ENCODE results near the gene C5.

The C5 gene

DNA sequence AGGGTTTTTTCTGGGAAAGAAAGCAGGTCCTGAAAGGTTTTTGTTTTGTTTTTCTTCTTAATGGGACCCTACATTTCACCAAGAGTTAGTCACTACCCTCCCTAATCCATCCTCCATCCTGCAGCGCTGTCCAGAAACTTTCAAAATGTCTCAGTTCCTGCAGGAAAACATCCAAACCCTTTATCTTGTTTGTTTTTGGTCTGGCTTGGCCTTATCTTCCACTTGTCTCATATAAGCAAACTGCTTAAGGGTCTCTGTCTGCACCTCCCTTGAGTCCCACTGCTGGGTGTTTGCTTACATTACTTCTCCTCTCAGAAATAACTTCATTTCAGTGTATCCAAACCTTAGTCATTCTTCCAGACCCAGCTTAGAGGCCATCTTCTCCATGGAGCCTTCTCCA is 112.5 kb downstream of the C5 start:
- no peak for DNase-seq

- no peak for DNase-seq
Measured at GRCh38 chr9:120937127-120937526, 112.9 kb downstream of the C5 start.

DNA sequence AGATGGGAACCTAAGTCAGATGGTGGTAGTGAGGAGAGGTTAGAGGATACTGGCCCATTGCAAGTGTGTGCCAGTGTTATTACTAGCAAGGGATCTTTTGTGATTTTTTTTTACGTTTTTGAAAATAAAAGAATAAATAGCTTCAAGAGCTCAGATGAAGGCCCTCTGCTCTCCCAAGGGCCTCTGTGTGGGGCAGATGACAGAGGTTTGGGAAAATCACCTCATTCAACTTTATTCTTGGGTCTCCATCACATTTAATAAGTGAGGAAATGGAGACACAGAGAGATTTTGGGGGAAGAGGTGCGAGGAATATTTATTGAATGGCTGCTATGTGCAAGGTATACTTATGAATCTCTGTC is 113.3 kb downstream of the C5 start:
- DNase-seq, result no peak

DNA sequence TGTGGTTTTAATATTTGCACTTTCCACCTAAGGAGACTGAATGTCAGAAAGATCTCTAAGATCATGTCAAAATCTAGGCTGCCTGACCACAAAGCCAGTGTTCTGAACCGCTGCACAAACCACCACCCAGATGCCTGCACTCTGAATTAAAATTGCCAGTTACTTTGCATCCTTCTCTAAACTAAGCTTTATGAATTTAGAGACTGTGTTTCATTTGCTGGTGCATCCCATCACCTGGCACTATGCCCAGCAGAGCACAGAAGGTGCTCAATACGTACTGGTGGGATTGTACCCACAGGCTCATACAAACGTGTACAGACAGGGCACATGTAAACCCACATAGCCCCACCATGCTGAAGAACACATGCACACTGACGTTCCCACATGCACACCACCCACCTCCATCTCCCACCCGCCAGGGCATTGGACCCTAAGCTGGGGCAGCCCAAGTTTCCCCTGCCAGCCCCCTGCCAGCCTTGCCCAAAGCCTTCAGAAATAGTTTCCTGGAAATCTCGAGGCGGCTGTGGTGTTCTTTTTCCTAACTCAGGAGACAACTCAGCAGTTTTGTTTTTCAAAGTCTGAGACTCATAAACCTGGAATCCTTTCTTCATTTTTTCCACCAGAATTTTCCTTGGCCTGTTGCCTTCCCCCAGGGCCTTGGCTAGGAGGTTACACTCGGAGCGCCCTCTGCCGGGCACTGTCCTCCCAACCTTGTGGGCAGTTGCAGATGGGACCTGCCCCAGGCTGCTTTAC is 113.9 kb downstream of the C5 start:
- DNase-seq, result peak; percentile 95

- DNase-seq, result no peak
Measured at GRCh38 chr9:120935383-120935857, 114.7 kb downstream of the C5 start.

DNA sequence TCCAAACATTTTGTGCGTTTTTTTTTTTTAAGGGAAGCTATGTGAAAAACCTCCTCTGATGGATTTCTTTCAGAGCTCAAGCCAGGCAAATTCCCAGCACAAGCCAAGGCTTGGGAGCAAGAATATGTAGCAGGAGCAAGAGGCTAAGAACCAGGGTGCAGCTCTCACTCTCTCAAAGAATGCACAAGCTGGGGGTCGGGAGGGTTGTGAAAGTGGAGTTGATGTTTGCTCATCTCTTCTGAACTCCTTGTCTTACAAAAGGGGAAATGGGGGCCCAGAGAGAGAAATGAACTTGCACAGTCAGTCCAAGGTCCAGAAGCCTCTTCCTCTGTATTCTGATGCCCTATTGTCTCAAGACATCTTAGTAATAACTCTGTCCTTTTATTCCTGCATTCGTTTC is 115.8 kb downstream of the C5 start:
- DNase-seq, result no peak

GRCh38 chr9:120933310-120934055 is 116.6 kb downstream of the C5 start:
- DNase-seq, result no peak

GRCh38 chr9:120932086-120932823 is 117.8 kb downstream of the C5 start:
- DNase-seq, result no peak

- DNase-seq, result peak; percentile 67
Measured at GRCh38 chr9:120931231-120932085, 118.6 kb downstream of the C5 start.

- DNase-seq, result no peak
Measured at GRCh38 chr9:120929229-120929791, 120.8 kb downstream of the C5 start.

GRCh38 chr9:120928483-120929228 is 121.4 kb downstream of the C5 start:
- peak; percentile 78 for DNase-seq

- DNase-seq, result no peak
Measured at GRCh38 chr9:120928015-120928482, 122.0 kb downstream of the C5 start.

DNA sequence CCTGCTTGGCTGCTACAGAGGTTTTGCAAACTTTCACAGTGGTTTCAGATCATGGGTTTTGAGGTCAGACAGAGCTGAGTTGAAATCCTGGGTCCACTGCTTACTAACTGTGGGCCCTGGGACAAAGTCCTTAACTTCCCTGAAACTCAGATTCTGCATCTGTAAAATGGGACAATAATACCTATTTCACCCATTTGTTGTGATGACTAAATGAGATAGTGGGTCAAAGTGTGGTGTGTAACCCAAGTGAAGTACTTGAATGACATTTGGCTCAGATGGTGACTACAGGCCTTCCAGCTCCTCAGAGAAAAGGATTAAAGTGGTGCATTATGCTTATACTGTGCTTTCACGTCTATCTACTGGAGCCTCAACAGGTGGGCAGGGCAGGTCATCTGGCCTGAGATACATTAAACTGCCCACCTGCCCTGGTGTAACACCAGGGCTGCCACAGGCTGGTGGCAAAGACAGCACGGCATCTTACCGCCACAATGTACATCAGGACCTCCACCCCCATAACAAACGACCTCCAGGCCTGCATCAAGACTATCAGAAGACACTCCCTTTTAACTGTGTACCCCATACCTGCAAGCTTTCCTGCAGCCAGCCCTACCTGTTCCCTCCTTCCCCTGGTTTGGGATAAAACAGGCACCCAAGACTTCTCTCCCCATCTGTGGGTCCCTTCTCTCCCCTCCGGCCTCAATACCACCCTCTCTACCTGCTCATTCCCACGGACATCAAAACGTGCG is 122.6 kb downstream of the C5 start:
- peak; percentile 36 for DNase-seq

DNA sequence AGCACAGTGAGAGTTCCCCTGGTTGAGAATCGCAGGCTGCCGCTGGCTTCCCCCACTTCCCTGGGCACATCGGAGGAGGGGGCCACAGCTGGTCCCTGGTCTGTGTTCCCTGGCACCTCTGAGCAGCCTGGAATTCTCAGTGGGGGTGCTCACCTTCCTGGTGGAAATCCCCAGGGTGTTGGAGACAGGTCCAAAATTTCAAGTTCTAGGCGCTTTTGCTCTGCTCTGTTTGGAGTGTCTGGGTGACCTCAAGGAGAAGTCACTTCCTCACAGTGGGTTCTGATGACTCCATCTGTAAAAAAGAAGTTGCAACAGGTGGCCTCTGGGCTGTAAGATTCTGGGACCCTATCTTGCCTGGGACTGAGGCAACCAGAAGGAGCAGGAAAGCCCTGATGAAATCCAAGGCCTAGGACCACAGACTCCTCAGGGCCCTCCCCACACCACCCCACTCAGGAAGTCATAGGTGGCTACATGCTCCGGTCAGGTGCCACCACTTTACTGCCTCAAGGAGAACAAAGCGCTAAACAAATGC is 123.6 kb downstream of the C5 start, which contains the start of gene TRAF1:
TRAF1 (minus strand) TSS at position 400 of the 532 bp plus-strand sequence. CDS start 721 bp downstream, outside the sequence.
- peak; percentile 39 for DNase-seq

DNA sequence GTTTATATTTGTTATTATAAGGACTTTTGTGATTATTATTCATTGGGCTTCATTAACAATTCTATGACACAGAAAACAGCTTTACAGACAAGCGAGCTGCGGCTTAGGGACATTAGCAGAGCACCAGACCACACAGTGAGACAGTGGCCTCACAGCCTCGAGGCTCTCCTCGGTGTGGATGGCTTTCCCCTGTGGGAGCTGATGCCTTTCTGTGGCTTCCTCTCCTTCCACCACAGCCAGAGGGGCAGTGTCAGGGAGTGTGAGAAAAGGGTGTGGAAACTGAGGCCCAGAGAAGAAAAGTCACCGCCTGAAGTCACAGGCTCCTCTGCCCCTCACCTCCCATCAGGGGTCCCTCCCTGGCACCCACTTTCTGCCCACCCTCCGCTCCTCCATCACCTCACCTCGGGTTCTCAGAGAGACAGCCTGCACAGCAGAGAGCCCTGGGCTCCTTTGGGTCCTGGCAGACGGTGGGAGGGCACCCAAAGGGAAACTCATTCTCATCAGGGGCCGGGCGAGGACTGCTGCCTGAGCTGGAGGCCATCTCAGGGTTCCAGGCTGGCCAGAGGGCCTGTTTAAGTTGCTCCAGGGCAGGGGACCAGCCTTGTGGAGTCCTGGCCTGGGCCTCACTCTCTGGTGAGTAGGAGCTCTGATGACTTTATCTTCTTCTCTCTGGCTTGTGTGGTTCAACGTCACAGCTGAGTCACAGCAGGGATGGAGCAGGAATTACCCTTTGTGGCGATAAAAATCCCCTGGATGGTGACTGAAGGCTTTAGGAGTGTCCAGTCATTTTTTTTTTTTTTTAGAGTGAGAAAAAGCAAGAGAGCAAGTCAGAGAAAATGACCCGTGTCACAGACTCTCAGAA is 124.3 kb downstream of the C5 start:
- peak; percentile 90 for DNase-seq

DNA sequence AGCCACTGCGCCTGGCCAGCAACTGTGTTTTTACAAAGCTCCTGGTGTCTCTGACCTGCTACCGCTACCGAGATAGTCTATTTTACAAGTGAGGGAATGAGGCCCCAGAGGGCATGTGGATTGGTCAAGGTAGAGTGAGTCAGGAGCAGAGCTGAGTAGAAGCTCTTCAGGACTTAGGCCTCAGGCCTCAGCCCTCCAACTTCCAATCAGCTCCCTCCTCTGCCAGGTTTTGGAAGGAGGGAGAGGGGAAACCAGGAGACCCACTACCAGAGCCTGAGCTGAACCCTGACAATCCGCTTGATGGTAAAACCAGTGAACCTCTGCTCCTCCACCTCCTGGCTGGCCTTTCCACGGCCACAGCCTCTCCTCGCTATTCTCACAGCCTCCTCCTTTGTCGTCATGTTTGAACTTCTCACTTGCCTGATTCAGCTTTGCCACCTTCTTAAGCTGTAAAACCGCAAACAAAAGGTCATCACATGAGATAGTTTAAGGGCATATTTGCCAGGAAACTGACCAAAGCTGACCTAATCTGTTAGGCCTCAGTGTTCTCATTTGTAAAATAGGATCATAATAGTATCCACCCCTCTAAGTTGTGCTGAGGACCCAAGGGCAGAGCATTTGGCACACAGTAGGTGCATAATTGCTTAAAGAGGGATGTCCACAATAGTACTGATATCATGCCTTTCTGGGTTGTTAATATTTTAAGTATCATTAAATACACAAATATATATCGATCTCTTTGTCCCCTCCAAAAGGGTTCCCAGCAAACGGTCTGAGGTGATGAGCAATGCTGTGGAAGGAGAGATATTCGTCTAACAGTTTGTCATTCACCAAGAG is 125.2 kb downstream of the C5 start:
- no peak for DNase-seq

- DNase-seq, result no peak
Measured at GRCh38 chr9:120923620-120924328, 126.3 kb downstream of the C5 start.

Measured in activated CD4-positive, alpha-beta T cell treated with anti-CD3 and anti-CD28 coated beads for 48 hours (primary cell).